Cardiac septum (tissue), 1 donor: Measurements from ENCODE around the gene DAZ4. TPM values are rescaled to one million over a fixed set of nuclear protein-coding genes. Genes with fewer than 3 reads are reported as not detected.
"Not testable (repeated sequence)": the region's sequence is repeated elsewhere in the genome, so short reads cannot be mapped to it uniquely, and the experiment has no call there.

Source experiments
- DNase-seq: peaks from one replicate; pipeline ENCODE4 v3.0.0-alpha.2; 2020; ENCODE audit warnings: low spot score
- intact Hi-C: fragments of 100-400 bp; cut with DNase I; formaldehyde crosslinking; loops from one replicate; pipeline ENCODE4 v1.14.0; 2022
- long read RNA-seq: library from polyadenylated mRNA; unstranded; transcript quantifications from one replicate; pipeline ENCODE4 v2.0.0, GENCODE V29; 2021
- total RNA-seq: library from RNA; stranded (reverse); fragmentation: NEBNext Ultra II Directional; extraction: Animal tissue kit (Norgen Biotek cat#: 25700); gene quantifications from one replicate; pipeline ENCODE4 v1.2.1, GENCODE V29; 2021
- donor health status: DM: no; HTN: no; CAD: no.

The DAZ4 gene
- not detected for total RNA-seq
- long read RNA-seq = 0 reads

GRCh38 chrY:24833619-24834018 lies at the start of gene DAZ4:
Gene DAZ4 (plus strand): TSS chrY:24833919. CDS start chrY:24834127, 208 bp downstream.
- intact Hi-C loops, DNase-seq: not testable (repeated sequence)

GRCh38 chrY:24813293-24813692 lies 20.4 kb upstream of the DAZ4 start, which contains the start of gene DAZ3:
Gene DAZ3 (minus strand): TSS chrY:24813393. CDS start chrY:24813185, 208 bp downstream.
- DNase-seq, intact Hi-C loops: not testable (repeated sequence)

GRCh38 chrY:24821836-24822235 lies 11.9 kb upstream of the DAZ4 start:
- intact Hi-C loops, DNase-seq: not testable (repeated sequence)

GRCh38 chrY:24824184-24824879 lies 9.4 kb upstream of the DAZ4 start:
- intact Hi-C loops, DNase-seq: not testable (repeated sequence)

GRCh38 chrY:24825069-24825468 lies 8.7 kb upstream of the DAZ4 start:
- DNase-seq, intact Hi-C loops: not testable (repeated sequence)

Other genes starting within 250 kb of the DAZ4 start
- gene BPY2B, start 215.9 kb upstream of the DAZ4 start, total RNA-seq = not detected
- gene DAZ3, start 20.5 kb upstream of the DAZ4 start, total RNA-seq = not detected
- not detected for gene BPY2C, start 218.2 kb downstream of the DAZ4 start, total RNA-seq